Lung (tissue), 12 donors: ENCODE data around the gene ATP2B2. TPM values are rescaled to one million over a fixed set of nuclear protein-coding genes. Genes with fewer than 3 reads are reported as not detected.

Experiments
- ATAC-seq: fragments of 200-7000 bp; cut with Tn5 transposase; one replicate; pipeline ENCODE4 v1.9.1; 2020; ENCODE audit warnings: moderate number of reproducible peaks; ENCODE audit not compliant: insufficient read depth, low FRiP score
- DNase-seq, 3 donors: peaks; one replicate each; pipeline ENCODE4 v3.0.0-alpha.2; 2013 to 2017
- H3K27ac ChIP-seq, 2 donors: one replicate each; pipeline ENCODE4 v1.5.1; 2013; ENCODE audit warnings: mild to moderate bottlenecking in 2 of 2, moderate library complexity in 2 of 2, control low read depth in 1 of 2, inconsistent platforms in 1 of 2, low read depth in 1 of 2, low read length in 1 of 2
- H3K27me3 ChIP-seq, 3 donors: one replicate each; pipeline ENCODE4 v1.5.1; 2013; ENCODE audit warnings: low read length in 2 of 3; ENCODE audit not compliant: control insufficient read depth in 3 of 3, insufficient read depth in 3 of 3
- H3K36me3 ChIP-seq, 4 donors: one replicate each; pipeline ENCODE4 v1.5.1; 2013; ENCODE audit warnings: low read length in 4 of 4, mild to moderate bottlenecking in 1 of 4, moderate library complexity in 1 of 4; ENCODE audit not compliant: control insufficient read depth in 4 of 4, insufficient read depth in 4 of 4
- H3K4me1 ChIP-seq, 5 donors: one replicate each; pipeline ENCODE4 v1.5.1; 2013; ENCODE audit warnings: low read length in 5 of 5, mild to moderate bottlenecking in 2 of 5, moderate library complexity in 1 of 5; ENCODE audit not compliant: control insufficient read depth in 5 of 5, insufficient read depth in 5 of 5
- H3K4me3 ChIP-seq: one replicate; pipeline ENCODE4 v1.5.1; 2013; ENCODE audit warnings: mild to moderate bottlenecking, control low read depth, moderate library complexity
- H3K9ac ChIP-seq, 2 donors: one replicate each; pipeline ENCODE4 v1.5.1; 2013; ENCODE audit warnings: low read length in 2 of 2, control low read depth in 1 of 2; ENCODE audit not compliant: insufficient read depth in 1 of 2
- H3K9me3 ChIP-seq, 4 donors: one replicate each; pipeline ENCODE4 v1.5.1; 2013; ENCODE audit warnings: low read length in 3 of 4, mild to moderate bottlenecking in 1 of 4, moderate library complexity in 1 of 4; ENCODE audit not compliant: control insufficient read depth in 4 of 4, insufficient read depth in 3 of 4
- WGBS, 2 donors: extraction: QIAGEN DNeasy Blood & Tissue Kit; methylation state at CpG; one replicate each; pipeline ENCODE4 v1.1.7; 2013; 5-methylcytosine and 5-hydroxymethylcytosine counted together
- polyA plus RNA-seq, 2 donors: library from polyadenylated mRNA; stranded (reverse); fragments of 200-250 nt; gene quantifications; one replicate each; pipeline ENCODE4 v1.2.1, GENCODE V29; 2013
- total RNA-seq, 2 donors: library from RNA; depleted of rRNA in 1 of 2; stranded (reverse); fragments of >200 nt in 1 of 2; gene quantifications; one replicate each; pipeline ENCODE4 v1.2.1, GENCODE V29; 2014 to 2021
- TF ChIP-seq, protein P1 (sequence below): IDR thresholded peaks from 2 replicates; pipeline ENCODE4 v1.5.1; 2012; ENCODE audit warnings: mild to moderate bottlenecking; ENCODE audit errors: control extremely low read depth, extremely low read depth
- donor health status: control.
- donor health status: control.
- donor health status: Bipolar disorder and iron deficiency.
- donor health status: healthy.
- donor health status: DM: yes; HTN: yes; CAD: no.

ATP2B2 gene
- total and polyA plus RNA-seq, 4 donors: 0.06 TPM; not detected in 3

DNA sequence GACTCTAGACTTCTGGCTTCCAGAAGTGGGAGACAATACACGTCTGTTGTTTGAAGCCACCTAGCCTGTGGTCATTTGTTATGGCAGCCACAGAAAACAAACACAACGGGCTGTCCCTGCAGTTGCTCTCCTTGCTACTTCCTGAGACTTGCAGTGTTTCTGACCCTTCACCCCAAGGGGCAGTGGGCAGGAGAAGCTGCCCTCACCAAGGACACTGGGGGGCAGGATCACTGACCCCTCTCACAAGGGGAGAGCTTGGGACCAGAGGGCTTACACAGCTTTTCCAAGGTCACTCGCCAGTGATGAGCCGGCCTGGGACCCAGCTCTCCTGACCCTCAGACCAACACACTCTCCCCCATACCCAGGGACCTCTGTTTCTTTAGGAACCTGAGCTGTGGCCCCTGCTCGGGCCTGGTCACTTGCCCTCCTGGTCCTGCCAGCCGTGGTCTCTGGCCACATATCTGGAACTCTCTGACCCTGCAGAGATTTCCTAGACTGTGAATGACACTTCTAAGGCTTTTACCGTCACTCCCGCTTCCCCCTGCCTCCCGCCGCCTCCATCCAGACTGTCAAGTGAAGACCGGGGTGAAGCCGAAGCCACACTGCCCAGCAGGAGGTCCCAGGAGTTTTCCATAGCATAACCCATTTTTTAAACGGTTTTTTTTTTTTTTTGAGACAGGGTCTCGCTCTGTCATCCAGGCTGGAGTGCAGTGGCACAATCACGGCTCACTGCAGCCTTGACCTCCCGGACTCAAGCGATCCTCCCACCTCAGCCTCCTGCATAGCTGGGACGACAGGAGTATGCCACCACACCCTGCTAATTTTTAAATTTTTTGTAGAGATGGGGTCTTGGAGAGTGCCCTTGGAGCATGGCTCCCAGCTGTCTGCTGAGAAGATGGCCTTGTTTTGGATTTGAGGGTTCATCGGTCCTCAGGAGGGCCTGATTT lies 4.4 kb downstream of the ATP2B2 start:
- no peak overlapping the region for H3K4me3 ChIP-seq
- 64 to 76% methylated on average over 19 of the region's 19 CpGs for WGBS, 2 donors
- H3K9me3 ChIP-seq: no peaks in the 10 kb centered on the region
- H3K27me3 ChIP-seq: peaks cover 8 to 36% (median 12%) of the 10 kb centered on the region in 3 donors
- no peaks in the 10 kb centered on the region for H3K36me3 ChIP-seq
- ATAC-seq (no peak), DNase-seq (no peak)
- no peak overlapping the region for H3K9ac ChIP-seq
- TF ChIP-seq, protein P1, sequence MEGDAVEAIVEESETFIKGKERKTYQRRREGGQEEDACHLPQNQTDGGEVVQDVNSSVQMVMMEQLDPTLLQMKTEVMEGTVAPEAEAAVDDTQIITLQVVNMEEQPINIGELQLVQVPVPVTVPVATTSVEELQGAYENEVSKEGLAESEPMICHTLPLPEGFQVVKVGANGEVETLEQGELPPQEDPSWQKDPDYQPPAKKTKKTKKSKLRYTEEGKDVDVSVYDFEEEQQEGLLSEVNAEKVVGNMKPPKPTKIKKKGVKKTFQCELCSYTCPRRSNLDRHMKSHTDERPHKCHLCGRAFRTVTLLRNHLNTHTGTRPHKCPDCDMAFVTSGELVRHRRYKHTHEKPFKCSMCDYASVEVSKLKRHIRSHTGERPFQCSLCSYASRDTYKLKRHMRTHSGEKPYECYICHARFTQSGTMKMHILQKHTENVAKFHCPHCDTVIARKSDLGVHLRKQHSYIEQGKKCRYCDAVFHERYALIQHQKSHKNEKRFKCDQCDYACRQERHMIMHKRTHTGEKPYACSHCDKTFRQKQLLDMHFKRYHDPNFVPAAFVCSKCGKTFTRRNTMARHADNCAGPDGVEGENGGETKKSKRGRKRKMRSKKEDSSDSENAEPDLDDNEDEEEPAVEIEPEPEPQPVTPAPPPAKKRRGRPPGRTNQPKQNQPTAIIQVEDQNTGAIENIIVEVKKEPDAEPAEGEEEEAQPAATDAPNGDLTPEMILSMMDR: no peak
- no peak overlapping the region for H3K27ac ChIP-seq
- peaks cover 0 to 2% (median 0%) of the 10 kb centered on the region in 5 donors for H3K4me1 ChIP-seq

DNA sequence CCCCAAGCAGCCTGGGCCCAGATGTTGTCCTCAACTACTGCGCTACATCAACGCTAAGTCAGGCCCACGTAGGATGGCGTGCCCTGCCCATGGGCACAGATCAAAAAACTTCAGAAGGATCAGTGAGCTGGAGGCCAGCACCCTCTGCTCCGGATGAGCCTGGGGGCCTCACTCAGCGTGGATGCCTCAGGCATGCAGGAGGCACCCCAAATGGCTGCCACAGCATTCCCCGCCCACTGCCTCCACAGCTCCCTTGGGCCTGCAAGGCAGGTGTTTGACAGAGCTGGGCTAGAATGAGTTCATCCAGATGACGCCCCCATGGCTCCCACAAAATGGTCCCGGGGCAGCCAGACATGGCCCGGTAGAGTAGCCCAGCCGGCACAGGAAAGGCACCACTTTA lies 7.1 kb downstream of the ATP2B2 start:
- Histone ChIP-seq H3K4me3 (no peak overlapping the region), H3K4me1 (no peaks in the 10 kb centered on the region), H3K27me3 (peaks cover 0 to 18% (median 5%) of the 10 kb centered on the region in 3 donors), H3K9ac (no peak overlapping the region), H3K9me3 (no peaks in the 10 kb centered on the region), H3K27ac (no peak overlapping the region), H3K36me3 (no peaks in the 10 kb centered on the region)
- DNase-seq (no peak), ATAC-seq (no peak)
- WGBS, 2 donors: 88 to 91% methylated on average over 11 of the region's 11 CpGs
- TF ChIP-seq, protein P1: no peak

DNA sequence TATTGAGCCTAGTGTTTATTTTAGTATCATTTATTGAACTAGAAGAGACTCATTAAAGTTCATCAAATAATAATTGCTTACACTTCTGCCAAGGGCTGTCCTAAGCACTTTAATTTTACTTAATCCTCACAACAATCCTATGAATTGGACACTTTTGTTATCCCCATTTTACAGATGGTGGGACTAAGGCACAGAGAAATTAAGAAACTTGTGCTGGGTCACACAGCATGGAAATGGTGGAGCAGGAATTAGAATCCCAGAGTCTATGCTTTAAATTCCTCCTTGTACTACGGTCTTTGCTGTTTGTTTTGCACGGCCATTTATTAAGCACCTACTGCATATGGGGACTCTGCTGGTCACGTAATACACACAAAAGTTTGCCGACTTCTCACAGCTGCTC lies 7.9 kb downstream of the ATP2B2 start:
- no peaks in the 10 kb centered on the region for H3K9me3 ChIP-seq
- ATAC-seq: no peak

More for the DNA sequence above, 7.9 kb downstream of the ATP2B2 start:
- 69 to 93% methylated on average over 4 of the region's 4 CpGs for WGBS, 2 donors
- no peaks in the 10 kb centered on the region for H3K4me1 ChIP-seq
- peaks cover 0 to 17% (median 5%) of the 10 kb centered on the region in 3 donors for H3K27me3 ChIP-seq
- H3K4me3 ChIP-seq: no peak overlapping the region
- H3K27ac ChIP-seq: no peak overlapping the region
- H3K9ac ChIP-seq: no peak overlapping the region
- TF ChIP-seq, protein P1: no peak
- no peaks in the 10 kb centered on the region for H3K36me3 ChIP-seq
- no peak for DNase-seq
